ENCODE results near the gene AK3. TPM values are rescaled to one million over a fixed set of nuclear protein-coding genes. Genes with fewer than 3 reads are reported as not detected.

Gene AK3
- total RNA-seq, 1 donor from 2014 or later, result 44.2 TPM

DNA sequence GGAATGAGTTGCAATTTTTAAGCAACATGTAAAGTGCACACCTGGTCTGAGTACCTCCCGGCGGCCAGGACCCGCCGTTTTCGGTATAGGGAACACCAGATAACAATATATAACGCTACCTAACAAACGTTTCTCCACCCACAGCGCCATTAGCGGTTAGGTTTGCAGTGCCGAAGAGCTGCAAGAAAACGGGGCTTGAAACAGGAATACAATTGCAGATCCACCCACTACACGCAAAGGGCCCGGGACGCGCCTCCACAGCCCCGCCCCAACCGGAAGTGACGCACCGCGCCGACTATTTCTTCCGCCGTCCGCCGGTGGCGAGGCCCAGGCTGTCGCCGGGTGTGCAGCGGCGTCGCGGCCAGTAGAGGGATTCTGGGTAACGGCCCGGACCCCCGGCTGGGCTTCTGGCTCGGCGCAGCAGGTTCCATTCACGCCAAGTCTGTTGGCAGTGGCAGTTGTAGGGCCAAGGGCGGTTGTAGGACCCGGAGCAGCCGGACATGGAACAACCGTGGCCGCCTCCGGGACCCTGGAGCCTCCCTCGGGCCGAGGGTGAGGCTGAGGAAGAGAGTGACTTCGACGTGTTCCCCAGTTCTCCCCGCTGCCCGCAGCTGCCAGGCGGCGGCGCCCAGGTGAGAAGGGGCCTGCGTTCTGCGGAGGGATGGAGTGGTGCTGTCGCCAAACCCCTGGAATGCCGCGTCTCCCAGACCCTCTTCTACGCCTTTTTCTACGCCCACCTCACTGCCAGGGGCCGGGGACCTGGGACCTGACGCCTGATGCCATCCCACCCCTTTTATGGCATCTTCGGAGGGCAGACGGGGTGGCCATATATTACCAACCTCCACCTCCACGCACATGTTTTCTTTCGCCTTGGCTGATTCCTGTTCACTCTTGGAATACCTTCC lies 61.5 kb downstream of the AK3 start, which contains the start of gene CDC37L1:
TSS of gene CDC37L1 (plus strand) at position 302 of the 905 bp plus-strand sequence. CDS start at position 501, 199 bp downstream.
- Histone ChIP-seq H3K27ac (peak within 1 kb of the TSS; percentile 99), H3K4me1 (peaks cover 13% of the 10 kb centered on the region), H3K4me3 (peak within 1 kb of the TSS; percentile 69), H3K36me3 (peaks cover 1% of the 10 kb centered on the region), H3K9me3 (no peaks in the 10 kb centered on the region), H3K27me3 (no peaks in the 10 kb centered on the region)
- peak; percentile 99 for DNase-seq
- ATAC-seq, result peak; percentile 99
- TF ChIP-seq, protein P1, sequence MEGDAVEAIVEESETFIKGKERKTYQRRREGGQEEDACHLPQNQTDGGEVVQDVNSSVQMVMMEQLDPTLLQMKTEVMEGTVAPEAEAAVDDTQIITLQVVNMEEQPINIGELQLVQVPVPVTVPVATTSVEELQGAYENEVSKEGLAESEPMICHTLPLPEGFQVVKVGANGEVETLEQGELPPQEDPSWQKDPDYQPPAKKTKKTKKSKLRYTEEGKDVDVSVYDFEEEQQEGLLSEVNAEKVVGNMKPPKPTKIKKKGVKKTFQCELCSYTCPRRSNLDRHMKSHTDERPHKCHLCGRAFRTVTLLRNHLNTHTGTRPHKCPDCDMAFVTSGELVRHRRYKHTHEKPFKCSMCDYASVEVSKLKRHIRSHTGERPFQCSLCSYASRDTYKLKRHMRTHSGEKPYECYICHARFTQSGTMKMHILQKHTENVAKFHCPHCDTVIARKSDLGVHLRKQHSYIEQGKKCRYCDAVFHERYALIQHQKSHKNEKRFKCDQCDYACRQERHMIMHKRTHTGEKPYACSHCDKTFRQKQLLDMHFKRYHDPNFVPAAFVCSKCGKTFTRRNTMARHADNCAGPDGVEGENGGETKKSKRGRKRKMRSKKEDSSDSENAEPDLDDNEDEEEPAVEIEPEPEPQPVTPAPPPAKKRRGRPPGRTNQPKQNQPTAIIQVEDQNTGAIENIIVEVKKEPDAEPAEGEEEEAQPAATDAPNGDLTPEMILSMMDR (IDR thresholded peaks at IDR 0.05), result peak; percentile 84
- intact Hi-C loops (cut with DNase I), result loop anchor here (10.0 kb wide), 1 partner anchor 55 kb away; no protein-coding TSS in a partner anchor

DNA sequence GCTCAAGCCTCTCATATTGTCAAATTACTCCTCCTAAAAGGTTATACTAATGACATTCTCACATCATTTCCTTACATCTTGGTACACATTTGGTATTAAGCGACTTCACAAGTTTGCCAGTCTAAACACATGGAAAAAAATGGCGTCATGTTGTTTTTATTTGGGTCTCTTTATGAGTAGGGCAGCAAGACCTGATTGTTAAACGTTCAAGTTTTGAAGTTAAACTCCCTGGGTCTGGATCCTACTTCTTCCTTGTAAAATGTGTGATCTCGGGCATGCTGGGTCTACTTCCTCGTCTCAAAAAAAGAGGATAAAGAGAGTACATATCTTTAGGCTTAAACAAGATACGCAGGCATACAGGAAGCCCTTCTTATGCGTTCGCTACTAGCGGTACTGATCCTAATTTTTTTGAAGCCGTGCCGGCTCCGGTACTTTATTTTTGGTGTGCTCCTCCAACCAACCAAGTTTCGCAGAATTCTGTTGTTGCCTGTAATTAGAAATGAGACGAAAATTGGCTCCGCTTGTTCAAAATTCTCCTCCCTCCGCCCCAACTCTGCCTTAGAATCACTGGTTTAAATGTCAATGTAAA lies 62.2 kb downstream of the AK3 start:
- TF ChIP-seq, protein P1 (IDR thresholded peaks at IDR 0.05), result no peak

DNA sequence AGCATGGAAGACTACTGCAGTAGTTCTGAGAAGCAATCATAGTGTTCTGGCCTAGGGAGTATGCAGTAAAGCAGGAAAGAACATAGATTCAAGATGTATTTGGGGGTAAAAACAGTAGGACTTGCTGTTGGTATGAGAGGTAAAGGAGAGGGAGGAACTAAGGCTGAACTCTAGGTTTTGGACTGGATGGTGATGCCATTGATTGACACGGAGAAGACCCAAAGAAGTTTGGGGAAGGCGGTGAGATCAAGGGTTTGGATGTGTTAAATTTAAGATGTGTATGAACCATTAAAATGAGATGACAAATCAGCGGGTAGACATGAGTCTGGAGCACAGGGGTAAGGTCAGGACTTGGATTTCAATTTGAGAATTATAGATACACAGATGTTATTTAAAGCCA lies 63.6 kb downstream of the AK3 start:
- Histone ChIP-seq H3K4me1 (peaks cover 13% of the 10 kb centered on the region), H3K9me3 (no peaks in the 10 kb centered on the region), H3K27ac (peak overlapping the region; percentile 99), H3K4me3 (no peak overlapping the region), H3K27me3 (no peaks in the 10 kb centered on the region), H3K36me3 (no peaks in the 10 kb centered on the region)
- intact Hi-C loops (cut with DNase I), result no loop called here
- DNase-seq (no peak), ATAC-seq (no peak)
- TF ChIP-seq, protein P1 (IDR thresholded peaks at IDR 0.05), result no peak

More for the DNA sequence above, 62.2 kb downstream of the AK3 start:
- H3K9me3 ChIP-seq, result no peaks in the 10 kb centered on the region
- peaks cover 13% of the 10 kb centered on the region for H3K4me1 ChIP-seq
- H3K27me3 ChIP-seq, result no peaks in the 10 kb centered on the region
- H3K36me3 ChIP-seq, result no peaks in the 10 kb centered on the region
- peak overlapping the region; percentile 69 for H3K4me3 ChIP-seq
- H3K27ac ChIP-seq, result peak overlapping the region; percentile 99
- ATAC-seq, result no peak
- DNase-seq, result no peak
- intact Hi-C loops (cut with DNase I), result no loop called here

DNA sequence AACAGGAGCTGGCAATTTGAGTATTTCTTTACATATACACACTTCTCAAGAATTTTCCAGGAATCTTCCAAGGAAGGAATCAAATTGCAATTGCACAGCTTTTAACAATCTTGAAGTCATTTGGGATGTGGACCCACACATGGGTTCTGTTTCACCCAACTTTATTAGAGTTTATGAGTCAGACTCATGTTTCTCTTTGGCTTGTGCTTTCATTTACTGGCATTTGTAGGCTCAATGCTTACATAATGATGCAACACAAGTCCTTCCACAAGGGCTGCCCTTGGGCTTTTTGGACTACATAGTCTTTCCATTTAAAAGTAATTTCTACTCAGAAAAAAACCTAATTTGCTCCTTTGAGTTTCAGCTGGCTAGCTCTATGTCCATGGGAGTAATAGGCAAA lies 66.2 kb downstream of the AK3 start:
- Histone ChIP-seq H3K27me3 (no peaks in the 10 kb centered on the region), H3K27ac (no peak overlapping the region), H3K36me3 (no peaks in the 10 kb centered on the region), H3K9me3 (no peaks in the 10 kb centered on the region), H3K4me3 (no peak overlapping the region), H3K4me1 (peaks cover 3% of the 10 kb centered on the region)
- ATAC-seq (no peak), DNase-seq (no peak)
- TF ChIP-seq, protein P1 (IDR thresholded peaks at IDR 0.05), result no peak
- intact Hi-C loops (cut with DNase I), result no loop called here

DNA sequence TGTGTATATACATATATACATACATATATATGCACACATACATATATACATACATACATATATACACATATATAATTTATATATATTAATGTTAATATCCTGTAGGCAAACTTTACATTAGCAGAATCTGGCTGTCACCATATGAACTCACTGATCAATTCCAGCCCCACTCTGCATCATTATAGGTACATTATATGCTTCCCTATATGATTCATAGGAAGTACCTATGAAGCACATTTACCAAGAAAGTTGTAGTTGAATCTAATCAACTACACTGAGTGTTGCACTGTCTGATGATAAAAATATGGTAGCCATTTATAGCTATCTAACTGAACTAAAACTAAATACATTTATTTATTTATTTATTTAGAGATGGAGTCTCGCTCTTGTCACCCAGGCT lies 69.3 kb downstream of the AK3 start:
- ATAC-seq (no peak), DNase-seq (no peak)
- TF ChIP-seq, protein P1 (IDR thresholded peaks at IDR 0.05), result no peak
- no peak overlapping the region for H3K27ac ChIP-seq
- H3K27me3 ChIP-seq, result no peaks in the 10 kb centered on the region
- no peaks in the 10 kb centered on the region for H3K4me1 ChIP-seq
- no peaks in the 10 kb centered on the region for H3K9me3 ChIP-seq
- H3K36me3 ChIP-seq, result no peaks in the 10 kb centered on the region
- intact Hi-C loops (cut with DNase I), result no loop called here
- H3K4me3 ChIP-seq, result no peak overlapping the region
